AG08396 (cell line): Measurements from ENCODE around the gene LDLR.
A peak's percentile ranks its signal among the peaks of the same experiment; 100 is the strongest.
"Not testable (repeated sequence)": the region's sequence is repeated elsewhere in the genome, so short reads cannot be mapped to it uniquely, and the experiment has no call there.

Source experiments
- DNase-seq: peaks from one replicate; pipeline ENCODE4 v3.0.0; 2012; ENCODE audit warnings: low spot score, mixed read lengths

The LDLR gene

DNA sequence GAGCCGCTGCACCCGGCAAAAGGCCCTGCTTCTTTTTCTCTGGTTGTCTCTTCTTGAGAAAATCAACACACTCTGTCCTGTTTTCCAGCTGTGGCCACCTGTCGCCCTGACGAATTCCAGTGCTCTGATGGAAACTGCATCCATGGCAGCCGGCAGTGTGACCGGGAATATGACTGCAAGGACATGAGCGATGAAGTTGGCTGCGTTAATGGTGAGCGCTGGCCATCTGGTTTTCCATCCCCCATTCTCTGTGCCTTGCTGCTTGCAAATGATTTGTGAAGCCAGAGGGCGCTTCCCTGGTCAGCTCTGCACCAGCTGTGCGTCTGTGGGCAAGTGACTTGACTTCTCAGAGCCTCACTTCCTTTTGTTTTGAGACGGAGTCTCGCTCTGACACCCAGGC lies 17.2 kb downstream of the LDLR start:
- no peak for DNase-seq

DNA sequence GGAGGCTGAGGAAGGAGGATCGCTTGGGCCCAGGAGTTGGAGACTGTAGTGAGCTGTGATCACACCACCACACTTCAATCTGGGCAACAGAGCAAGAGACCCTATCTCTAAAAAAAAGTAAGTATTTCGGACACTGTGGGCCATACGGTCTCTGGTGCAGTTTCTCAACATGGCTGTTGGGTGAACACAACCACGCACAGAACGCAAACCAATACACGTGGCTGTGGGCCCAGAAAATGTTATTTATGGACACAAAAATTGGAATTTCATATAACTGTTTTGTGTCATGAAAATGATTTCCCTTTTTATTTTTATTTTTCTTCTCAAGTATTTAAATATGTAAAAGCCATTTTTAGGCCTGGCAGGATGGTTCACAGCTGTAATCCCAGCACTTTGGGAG lies 19.5 kb downstream of the LDLR start:
- DNase-seq: no peak

DNA sequence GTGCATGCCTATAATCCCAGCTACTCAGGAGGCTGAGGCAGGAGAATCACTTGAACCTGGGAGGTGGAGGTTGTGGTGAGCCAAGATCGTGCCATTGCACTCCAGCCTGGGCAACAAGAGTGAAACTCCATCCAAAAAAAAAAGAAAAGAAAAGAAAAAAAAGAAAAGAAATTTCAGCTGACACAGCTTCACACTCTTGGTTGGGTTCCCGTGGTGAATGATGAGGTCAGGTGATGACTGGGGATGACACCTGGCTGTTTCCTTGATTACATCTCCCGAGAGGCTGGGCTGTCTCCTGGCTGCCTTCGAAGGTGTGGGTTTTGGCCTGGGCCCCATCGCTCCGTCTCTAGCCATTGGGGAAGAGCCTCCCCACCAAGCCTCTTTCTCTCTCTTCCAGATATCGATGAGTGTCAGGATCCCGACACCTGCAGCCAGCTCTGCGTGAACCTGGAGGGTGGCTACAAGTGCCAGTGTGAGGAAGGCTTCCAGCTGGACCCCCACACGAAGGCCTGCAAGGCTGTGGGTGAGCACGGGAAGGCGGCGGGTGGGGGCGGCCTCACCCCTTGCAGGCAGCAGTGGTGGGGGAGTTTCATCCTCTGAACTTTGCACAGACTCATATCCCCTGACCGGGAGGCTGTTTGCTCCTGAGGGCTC lies 22.0 kb downstream of the LDLR start:
- DNase-seq: no peak

DNA sequence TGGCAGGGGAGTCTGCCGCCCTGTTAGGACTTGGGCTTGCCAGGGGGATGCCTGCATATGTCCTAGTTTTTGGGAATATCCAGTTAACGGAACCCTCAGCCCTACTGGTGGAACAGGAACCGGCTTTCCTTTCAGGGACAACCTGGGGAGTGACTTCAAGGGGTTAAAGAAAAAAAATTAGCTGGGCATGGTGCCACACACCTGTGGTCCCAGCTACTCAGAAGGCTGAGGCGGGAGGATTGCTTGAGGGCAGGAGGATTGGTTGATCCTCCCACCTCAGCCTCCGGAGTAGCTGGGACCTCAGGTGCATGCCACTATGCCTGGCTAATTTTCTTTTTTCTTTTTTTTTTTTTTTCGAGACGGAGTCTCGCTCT lies 22.5 kb downstream of the LDLR start:
- DNase-seq: no peak

DNA sequence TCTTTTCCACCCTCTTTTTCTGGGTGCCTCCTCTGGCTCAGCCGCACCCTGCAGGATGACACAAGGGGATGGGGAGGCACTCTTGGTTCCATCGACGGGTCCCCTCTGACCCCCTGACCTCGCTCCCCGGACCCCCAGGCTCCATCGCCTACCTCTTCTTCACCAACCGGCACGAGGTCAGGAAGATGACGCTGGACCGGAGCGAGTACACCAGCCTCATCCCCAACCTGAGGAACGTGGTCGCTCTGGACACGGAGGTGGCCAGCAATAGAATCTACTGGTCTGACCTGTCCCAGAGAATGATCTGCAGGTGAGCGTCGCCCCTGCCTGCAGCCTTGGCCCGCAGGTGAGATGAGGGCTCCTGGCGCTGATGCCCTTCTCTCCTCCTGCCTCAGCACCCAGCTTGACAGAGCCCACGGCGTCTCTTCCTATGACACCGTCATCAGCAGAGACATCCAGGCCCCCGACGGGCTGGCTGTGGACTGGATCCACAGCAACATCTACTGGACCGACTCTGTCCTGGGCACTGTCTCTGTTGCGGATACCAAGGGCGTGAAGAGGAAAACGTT lies 24.0 kb downstream of the LDLR start:
- no peak for DNase-seq

DNA sequence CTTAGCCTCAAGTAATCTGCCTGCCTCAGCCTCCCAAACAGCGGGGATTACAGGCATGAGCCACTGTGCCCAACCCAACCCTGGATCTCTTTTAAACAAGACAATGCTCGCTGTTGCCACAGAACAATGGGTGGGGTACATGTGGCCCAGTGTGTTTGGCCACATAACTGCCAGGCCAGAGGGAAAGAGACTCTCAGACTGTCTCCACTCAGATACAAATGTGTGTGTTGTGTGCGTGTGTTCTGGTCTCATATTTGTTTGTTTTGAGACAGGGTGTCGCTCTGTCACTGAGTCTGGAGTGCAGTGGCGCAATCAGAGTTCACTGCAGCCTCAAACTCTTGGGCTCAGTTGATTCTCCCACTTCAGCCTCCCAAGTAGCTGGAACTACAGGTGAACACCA lies 25.8 kb downstream of the LDLR start:
- no peak for DNase-seq

DNA sequence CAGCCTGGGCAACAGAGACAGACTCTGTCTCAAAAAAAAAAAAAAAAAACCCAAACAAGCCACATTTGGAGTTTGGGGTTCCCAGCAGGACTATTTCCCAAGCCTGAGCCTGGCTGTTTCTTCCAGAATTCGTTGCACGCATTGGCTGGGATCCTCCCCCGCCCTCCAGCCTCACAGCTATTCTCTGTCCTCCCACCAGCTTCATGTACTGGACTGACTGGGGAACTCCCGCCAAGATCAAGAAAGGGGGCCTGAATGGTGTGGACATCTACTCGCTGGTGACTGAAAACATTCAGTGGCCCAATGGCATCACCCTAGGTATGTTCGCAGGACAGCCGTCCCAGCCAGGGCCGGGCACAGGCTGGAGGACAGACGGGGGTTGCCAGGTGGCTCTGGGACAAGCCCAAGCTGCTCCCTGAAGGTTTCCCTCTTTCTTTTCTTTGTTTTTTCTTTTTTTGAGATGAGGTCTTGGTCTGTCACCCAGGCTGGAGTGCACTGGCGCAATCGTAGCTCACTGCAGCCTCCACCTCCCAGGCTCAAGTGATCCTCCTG lies 26.7 kb downstream of the LDLR start:
- no peak for DNase-seq

DNA sequence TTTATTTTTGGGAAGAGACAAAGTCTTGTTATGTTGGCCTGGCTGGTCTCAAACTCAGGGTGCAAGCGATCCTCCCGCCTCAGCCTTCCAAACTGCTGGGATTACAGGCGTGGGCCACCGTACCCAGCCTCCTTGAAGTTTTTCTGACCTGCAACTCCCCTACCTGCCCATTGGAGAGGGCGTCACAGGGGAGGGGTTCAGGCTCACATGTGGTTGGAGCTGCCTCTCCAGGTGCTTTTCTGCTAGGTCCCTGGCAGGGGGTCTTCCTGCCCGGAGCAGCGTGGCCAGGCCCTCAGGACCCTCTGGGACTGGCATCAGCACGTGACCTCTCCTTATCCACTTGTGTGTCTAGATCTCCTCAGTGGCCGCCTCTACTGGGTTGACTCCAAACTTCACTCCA lies 27.2 kb downstream of the LDLR start:
- DNase-seq: no peak

DNA sequence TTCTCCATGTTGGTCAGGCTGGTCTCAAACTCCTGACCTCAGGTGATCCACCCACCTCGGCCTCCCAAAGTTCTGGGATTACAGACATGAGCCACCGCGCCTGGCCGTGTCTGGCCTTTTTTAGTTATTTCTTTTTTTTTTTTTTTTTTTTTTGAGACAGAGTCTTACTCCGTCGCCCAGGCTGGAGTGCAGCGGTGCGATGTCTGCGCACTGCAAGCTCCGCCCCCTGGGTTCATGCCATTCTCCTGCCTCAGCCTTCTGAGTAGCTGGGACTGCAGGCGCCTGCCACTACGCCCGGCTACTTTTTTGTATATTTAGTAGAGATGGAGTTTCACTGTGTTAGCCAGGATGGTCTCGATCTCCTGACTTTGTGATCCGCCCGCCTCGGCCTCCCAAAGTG lies 32.7 kb downstream of the LDLR start:
- not testable (repeated sequence) for DNase-seq

DNA sequence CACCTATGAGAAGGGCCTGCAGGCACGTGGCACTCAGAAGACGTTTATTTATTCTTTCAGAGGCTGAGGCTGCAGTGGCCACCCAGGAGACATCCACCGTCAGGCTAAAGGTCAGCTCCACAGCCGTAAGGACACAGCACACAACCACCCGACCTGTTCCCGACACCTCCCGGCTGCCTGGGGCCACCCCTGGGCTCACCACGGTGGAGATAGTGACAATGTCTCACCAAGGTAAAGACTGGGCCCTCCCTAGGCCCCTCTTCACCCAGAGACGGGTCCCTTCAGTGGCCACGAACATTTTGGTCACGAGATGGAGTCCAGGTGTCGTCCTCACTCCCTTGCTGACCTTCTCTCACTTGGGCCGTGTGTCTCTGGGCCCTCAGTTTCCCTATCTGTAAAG lies 33.9 kb downstream of the LDLR start:
- no peak for DNase-seq

DNA sequence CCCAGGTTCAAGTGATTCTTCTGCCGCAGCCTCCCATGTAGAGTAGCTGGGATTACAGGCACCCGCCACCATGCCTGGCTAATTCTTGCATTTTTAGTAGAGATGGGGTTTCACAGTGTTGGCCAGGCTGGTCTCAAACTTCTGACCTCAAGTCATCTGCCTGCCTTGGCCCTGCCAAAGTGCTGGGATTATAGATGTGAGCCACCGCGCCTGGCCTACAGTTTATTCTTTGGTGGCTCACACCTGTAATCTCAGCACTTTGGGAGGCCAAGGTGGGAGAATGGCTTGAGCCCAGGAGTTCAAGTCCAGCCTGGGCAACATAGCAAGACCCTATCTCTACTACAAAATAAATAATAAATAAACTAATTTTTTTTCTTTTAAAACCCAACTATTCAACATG lies 34.9 kb downstream of the LDLR start:
- not testable (repeated sequence) for DNase-seq

DNA sequence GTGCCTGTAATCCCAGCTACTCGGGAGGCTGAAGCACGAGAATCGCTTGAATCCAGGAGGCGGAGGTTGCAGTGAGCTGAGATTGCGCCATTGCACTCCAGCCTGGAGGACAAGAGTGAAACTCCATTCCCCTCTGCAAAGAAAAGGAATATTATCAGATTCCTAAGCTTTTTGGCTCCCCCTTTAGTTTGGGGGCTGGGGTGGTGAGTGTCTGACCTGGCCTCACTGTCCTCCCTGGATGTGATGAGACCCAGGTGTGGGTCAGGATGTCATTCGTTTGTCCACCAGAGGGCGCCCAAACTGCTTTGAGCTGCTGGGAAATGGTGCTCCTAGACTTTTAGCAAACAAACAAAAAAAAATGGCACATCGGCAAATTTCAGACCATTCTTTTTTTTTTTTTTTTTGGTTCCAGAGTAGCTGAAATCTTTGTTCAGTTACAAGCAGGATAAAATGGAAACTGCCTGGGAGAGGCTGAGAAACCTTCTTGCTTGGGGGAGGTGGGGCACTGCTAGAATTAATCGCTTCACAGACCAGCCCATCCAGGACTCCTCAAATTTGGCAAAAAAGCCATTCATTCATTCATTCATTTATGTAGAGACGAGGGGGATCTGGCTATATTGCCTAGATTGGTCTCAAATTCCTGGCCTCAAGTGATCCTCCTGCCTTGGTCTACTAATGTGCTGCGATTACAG lies 36.9 kb downstream of the LDLR start:
- peak; percentile 59 for DNase-seq

DNA sequence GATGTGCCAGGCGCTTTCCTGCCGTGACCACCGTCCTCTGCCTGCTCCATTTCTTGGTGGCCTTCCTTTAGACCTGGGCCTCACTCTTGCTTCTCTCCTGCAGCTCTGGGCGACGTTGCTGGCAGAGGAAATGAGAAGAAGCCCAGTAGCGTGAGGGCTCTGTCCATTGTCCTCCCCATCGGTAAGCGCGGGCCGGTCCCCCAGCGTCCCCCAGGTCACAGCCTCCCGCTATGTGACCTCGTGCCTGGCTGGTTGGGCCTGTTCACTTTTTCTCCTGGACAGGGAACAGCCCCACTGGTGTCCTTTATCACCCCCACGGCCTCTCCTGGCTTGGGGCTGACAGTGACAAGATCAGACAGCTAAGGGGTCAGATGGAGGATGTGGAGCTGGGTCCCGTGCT lies 38.6 kb downstream of the LDLR start:
- no peak for DNase-seq

DNA sequence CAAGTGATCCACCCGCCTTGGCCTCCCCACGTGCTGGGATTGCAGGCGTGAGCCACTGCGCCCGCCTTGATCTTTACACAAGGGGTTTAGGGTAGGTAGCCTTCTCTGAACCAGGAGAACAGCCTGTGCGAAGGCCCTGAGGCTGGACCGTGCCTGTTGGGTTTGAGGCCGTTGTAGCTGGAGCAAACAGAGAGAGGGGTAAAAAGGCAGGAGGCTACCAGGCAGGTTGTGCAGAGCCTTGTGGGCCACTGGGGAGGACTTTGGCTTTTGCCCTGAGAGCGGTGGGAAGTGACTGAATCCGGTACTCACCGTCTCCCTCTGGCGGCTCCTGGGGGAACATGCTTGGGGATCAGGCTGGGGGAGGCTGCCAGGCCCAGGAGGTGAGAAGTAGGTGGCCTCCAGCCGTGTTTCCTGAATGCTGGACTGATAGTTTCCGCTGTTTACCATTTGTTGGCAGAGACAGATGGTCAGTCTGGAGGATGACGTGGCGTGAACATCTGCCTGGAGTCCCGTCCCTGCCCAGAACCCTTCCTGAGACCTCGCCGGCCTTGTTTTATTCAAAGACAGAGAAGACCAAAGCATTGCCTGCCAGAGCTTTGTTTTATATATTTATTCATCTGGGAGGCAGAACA lies 41.7 kb downstream of the LDLR start:
- DNase-seq: peak; percentile 88

DNA sequence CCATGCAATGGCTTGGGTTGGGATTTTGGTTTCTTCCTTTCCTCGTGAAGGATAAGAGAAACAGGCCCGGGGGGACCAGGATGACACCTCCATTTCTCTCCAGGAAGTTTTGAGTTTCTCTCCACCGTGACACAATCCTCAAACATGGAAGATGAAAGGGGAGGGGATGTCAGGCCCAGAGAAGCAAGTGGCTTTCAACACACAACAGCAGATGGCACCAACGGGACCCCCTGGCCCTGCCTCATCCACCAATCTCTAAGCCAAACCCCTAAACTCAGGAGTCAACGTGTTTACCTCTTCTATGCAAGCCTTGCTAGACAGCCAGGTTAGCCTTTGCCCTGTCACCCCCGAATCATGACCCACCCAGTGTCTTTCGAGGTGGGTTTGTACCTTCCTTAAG lies 42.2 kb downstream of the LDLR start:
- DNase-seq: no peak

DNA sequence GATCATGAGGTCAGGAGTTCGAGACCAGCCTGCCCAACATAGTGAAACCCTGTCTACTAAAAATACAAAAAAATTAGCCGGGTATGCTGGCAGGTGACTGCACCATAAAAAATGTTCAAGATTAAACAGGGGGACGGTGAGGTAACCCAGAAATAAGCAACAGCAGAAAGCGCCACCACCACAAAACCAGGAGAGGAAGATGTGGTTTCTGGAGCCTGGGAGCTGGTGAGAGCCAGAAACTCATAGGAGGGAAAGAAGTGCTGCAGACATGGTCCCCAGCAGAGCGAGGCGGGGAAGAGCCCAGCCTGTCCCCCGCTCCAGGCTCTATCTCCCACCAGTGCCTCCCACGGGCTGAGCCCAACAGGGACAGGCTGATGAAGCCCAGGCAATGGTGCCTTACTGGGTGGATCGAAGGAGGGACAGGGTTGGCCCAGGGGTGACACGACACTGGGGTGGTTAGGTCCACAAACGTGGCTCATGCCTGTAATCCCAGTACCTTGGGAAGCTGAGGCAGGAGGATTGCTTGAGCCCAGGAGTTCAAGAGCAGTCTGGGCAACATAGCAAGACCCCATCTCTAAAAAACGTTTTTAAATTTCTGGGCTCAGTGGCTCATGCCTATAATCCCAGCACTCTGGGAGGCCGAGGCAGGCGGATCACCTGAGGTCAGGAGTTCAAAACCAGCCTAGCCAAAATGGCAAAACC lies 47.3 kb downstream of the LDLR start:
- DNase-seq: no peak

DNA sequence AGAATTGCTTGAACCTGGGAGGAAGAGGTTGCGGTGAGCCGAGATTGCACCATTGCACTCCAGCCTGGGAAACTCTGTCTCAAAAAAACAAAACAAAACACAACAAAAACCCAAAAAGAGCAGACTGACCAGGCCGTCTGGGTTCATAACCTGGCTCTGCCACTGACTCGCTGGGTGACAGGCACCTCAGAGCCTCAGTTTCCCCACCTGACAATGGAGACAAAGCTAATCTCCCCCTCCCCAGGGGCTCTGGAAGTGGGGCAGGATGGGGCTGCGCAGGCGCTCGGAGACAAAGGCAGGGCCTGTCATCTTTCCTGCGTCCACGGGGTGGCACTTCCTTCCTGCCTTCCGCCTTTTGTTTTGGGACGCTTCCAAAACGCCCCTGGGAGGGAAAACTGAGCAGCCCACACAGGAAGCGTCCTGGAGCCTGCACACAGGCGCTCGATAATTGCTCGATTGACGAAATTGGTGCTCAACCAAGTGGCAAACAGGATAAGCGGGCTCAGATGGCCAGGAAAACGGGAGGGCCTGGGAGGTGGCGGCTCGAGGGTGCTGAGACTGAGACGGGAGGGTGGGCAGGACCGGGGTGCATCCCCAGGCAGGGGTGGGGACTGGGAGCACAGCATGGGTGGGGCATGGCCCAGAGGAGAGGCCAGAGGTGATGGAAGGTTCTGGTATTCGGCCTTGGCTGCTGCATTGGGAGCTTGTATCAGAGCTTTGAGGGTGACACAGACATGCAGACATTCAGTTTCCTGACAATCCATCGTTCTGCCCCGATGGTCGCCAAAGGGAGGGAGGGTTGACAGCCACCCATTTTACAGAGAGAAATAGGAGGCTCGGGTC lies 48.5 kb downstream of the LDLR start:
- peak; percentile 84 for DNase-seq

DNA sequence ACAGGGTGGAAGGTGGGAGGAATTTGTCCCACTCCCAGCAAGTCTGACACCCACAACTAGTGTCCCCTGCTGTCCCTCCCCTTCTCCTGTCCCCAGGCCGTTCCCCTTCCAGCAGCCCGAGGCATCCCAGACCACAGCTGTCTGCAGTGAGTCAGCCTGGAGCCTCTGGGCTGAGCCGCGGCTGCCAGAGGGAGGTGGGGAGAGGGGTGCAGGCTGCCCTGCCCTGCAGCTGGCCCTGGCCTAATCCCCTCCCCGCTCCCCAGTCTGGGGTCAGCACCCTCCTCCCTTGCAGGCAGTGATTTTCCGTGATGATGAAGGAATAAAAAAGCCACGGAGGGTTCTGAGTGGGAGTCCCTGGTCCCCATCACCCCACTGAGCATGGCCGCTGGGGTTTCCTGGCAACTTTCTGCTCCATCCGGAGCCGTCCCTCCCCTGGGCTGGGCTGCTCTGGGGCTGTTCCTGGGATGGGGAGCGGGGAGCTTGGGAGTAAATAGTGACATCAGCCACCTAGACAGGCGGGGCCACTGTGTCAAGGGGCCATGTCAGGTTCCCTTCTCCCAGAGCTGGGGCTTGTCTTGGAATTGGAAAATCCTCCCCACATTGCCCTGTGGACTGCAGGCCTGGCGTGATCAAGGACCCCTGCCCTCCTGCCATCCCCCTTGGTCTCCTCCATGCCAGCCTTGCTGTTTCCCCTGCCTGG lies 49.5 kb downstream of the LDLR start:
- DNase-seq: peak; percentile 74

DNA sequence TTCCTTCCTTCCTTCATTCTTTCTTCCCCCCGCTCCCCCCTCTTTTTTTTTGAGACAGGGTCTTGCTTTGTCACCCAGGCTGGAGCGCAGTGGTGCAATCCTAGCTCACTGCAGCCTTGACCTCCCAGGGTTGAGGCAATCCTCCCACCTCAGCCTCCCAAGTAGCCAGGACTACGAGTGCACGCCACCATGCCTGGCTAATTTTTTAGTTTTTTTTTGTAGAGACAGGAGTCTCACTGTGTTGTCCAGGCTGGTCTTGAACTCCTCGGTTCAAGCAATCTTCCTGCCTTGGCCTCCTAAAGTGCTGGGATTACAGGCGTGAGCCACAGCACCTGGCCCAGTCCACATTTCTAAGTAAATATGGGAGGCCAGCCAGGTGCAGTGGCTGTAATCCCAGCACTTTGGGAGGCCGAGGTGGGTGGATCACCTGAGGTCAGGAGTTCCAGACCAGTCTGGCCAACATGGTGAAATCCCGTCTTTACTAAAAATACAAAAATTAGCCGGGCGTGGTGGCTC lies 50.8 kb downstream of the LDLR start:
- not testable (repeated sequence) for DNase-seq

DNA sequence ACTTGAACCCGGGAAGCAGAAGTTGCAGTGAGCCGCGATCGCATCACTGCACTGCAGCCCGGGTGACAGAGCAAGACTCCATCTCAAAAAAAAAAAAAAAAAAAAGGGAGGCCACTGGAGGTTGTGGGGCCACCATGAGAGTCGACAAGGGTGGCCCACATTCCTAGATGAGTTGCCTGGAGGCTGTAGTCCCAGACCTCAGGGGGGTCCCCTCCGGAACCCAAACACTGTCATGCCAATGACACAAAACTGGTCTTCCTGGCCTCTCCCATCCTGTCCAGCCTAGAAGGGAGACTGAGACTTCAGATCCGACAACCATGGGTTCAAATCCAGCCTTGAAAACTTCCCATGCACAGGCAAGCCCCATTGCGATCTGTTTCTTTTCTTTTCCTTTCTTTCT lies 51.6 kb downstream of the LDLR start:
- DNase-seq: no peak
